OCI-LY1 (cell line): Measurements from ENCODE around the gene DLX3.

Experiments
- H2AFZ ChIP-seq: fragments of 200-600 bp; sonication (generic), shearing (Covaris generic); 2 replicates; pipeline ENCODE4 v1.6.0; 2014; ENCODE audit warnings: antibody characterized with exemption, mild to moderate bottlenecking, low read length
- H3F3A ChIP-seq: fragments of 200-600 bp; sonication (generic), shearing (Covaris generic); 2 replicates; pipeline ENCODE4 v1.6.0; 2014; ENCODE audit warnings: mild to moderate bottlenecking, antibody characterized with exemption, low read length, moderate library complexity; ENCODE audit not compliant: insufficient read depth
- H3K27ac ChIP-seq: fragments of 200-600 bp; sonication (generic); 2 replicates; pipeline ENCODE4 v1.5.1; 2014; ENCODE audit warnings: low read length, mixed run types, mild to moderate bottlenecking, low read depth; ENCODE audit not compliant: poor library complexity, severe bottlenecking
- H3K27me3 ChIP-seq: fragments of 200-600 bp; sonication (generic); 2 replicates; pipeline ENCODE4 v1.6.0; 2014; ENCODE audit warnings: antibody characterized with exemption, mild to moderate bottlenecking, low read length, moderate library complexity; ENCODE audit not compliant: insufficient read depth
- H3K36me3 ChIP-seq: fragments of 200-600 bp; sonication (generic); 2 replicates; pipeline ENCODE4 v1.6.1; 2014; ENCODE audit warnings: mild to moderate bottlenecking, antibody characterized with exemption, low read length, moderate library complexity, mixed read lengths; ENCODE audit not compliant: insufficient read depth
- H3K4me1 ChIP-seq: fragments of 200-600 bp; sonication (generic); 2 replicates; pipeline ENCODE4 v1.5.1; 2014; ENCODE audit warnings: mild to moderate bottlenecking, low read length, moderate library complexity; ENCODE audit not compliant: insufficient read depth, severe bottlenecking
- H3K4me2 ChIP-seq: fragments of 200-600 bp; sonication (generic), shearing (Covaris generic); 2 replicates; pipeline ENCODE4 v1.6.1; 2014; ENCODE audit warnings: low read length
- H3K4me3 ChIP-seq: fragments of 200-600 bp; sonication (generic); 2 replicates; pipeline ENCODE4 v1.5.1; 2014; ENCODE audit warnings: low read length, low read depth, mild to moderate bottlenecking, mixed read lengths; ENCODE audit not compliant: poor library complexity, severe bottlenecking
- H3K79me2 ChIP-seq: fragments of 200-600 bp; shearing (Covaris generic); 2 replicates; pipeline ENCODE4 v1.6.1; 2016; ENCODE audit warnings: mixed run types, low read length, mixed read lengths; ENCODE audit not compliant: insufficient read depth
- H3K9ac ChIP-seq: fragments of 200-600 bp; sonication (generic), shearing (Covaris generic); 2 replicates; pipeline ENCODE4 v1.6.1; 2014; ENCODE audit warnings: mild to moderate bottlenecking, low read length, mixed read lengths
- H3K9me2 ChIP-seq: fragments of 200-600 bp; sonication (generic), shearing (Covaris generic); 2 replicates; pipeline ENCODE4 v1.6.1; 2014; ENCODE audit warnings: low read depth, mild to moderate bottlenecking, low read length, mixed read lengths
- H3K9me3 ChIP-seq: fragments of 200-600 bp; shearing (Covaris generic); 2 replicates; pipeline ENCODE4 v1.6.1; 2014; ENCODE audit warnings: low read length, mixed read lengths
- H4K20me1 ChIP-seq: fragments of 200-600 bp; sonication (generic), shearing (Covaris generic); 2 replicates; pipeline ENCODE4 v1.6.0; 2016; ENCODE audit warnings: mild to moderate bottlenecking, low read length; ENCODE audit not compliant: insufficient read depth
- EZH2 ChIP-seq: fragments of 200-600 bp; sonication (generic), shearing (Covaris generic); IDR thresholded peaks from 2 replicates; pipeline ENCODE4 v1.8.0; 2017; ENCODE audit warnings: borderline replicate concordance, mixed run types, mild to moderate bottlenecking, antibody characterized with exemption, low read length, moderate library complexity, mixed read lengths
- TF ChIP-seq, protein P1 (sequence below): fragments of 200-600 bp; sonication (generic), shearing (Covaris generic); IDR thresholded peaks from 2 replicates; pipeline ENCODE4 v1.5.1; 2017; ENCODE audit warnings: mild to moderate bottlenecking, antibody characterized with exemption, low read length, moderate library complexity, mixed read lengths

Gene DLX3

DNA sequence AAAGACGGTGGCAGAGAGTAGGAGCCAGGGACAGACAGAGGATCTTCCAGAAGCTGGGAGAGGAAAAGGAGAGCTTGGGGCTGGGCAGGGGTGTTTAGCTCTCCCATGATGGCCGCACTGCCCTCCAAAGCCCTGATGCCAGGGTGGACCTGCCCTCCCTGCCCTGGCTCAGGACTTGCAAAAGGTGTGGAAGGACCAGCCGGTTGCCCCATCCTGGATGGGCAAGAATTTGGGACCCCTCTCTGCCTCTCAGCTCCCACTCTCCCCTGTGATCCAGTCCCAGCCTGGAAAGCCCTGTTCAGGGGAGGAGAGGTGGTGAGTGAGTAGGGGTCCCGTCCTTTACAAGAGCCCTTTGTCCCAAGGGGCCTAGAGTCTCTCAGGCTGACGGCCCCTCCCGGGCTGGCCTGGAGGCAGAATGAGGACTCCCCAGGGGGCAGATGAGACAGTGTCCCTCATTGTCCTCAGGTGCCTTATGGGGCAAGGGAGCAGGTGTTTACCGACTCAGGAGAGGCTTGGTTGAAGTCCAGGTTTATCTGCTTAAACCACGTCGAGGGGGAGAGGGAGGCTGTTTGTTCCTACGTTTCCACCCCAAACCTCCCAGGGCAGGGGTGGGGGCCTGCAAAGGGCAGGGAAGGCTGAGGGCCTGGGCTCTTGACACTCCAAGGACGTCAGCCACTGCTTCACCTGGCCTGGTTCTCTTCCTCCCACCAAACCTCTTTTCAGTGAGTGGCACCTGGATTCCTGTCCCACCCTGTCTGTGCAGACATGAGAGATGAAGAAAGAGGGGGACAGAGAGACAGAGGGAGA, 41.6 kb upstream of the DLX3 start:
- no peak overlapping the region for H3K9ac ChIP-seq
- H3K27ac ChIP-seq, result no peak overlapping the region
- H3K4me1 ChIP-seq, result no peaks in the 10 kb centered on the region
- H3K79me2 ChIP-seq, result no peaks in the 10 kb centered on the region
- H3K9me3 ChIP-seq, result no peaks in the 10 kb centered on the region
- H3K27me3 ChIP-seq, result no peaks in the 10 kb centered on the region; the same call in 1 of the 2 replicates
- no peak overlapping the region for H2AFZ ChIP-seq
- no peaks in the 10 kb centered on the region for H3K9me2 ChIP-seq
- no peaks in the 10 kb centered on the region for H3K36me3 ChIP-seq
- H4K20me1 ChIP-seq, result no peaks in the 10 kb centered on the region
- no peaks in the 10 kb centered on the region for H3F3A ChIP-seq
- no peak overlapping the region for H3K4me2 ChIP-seq
- TF ChIP-seq EZH2, result no peak
- TF ChIP-seq, protein P1, sequence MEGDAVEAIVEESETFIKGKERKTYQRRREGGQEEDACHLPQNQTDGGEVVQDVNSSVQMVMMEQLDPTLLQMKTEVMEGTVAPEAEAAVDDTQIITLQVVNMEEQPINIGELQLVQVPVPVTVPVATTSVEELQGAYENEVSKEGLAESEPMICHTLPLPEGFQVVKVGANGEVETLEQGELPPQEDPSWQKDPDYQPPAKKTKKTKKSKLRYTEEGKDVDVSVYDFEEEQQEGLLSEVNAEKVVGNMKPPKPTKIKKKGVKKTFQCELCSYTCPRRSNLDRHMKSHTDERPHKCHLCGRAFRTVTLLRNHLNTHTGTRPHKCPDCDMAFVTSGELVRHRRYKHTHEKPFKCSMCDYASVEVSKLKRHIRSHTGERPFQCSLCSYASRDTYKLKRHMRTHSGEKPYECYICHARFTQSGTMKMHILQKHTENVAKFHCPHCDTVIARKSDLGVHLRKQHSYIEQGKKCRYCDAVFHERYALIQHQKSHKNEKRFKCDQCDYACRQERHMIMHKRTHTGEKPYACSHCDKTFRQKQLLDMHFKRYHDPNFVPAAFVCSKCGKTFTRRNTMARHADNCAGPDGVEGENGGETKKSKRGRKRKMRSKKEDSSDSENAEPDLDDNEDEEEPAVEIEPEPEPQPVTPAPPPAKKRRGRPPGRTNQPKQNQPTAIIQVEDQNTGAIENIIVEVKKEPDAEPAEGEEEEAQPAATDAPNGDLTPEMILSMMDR, result no peak
- H3K4me3 ChIP-seq, result no peak overlapping the region

DNA sequence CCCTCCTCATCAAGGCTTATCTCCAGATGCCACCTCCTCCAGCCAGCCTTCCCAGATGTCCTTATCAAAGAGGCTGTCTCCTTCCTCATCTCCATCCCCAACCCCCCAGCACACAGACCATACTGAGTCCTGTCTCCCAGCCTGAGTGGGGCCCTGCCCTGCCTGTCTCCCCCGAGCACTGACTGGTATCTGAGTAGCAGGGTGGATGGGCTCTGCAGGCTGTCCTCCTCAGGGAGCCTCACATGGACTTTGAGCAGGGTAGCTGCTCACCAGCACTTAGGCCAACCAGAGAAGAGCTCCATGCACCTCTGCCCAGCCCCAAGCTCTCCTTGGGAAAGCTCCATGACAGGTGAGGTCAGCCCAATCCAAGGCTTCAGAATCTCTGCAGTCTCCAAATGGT, 40.9 kb upstream of the DLX3 start:
- TF ChIP-seq EZH2, result no peak
- TF ChIP-seq, protein P1, result no peak
- no peak overlapping the region for H2AFZ ChIP-seq
- H3K9me3 ChIP-seq, result no peaks in the 10 kb centered on the region
- no peaks in the 10 kb centered on the region for H3K4me1 ChIP-seq
- H3K79me2 ChIP-seq, result no peaks in the 10 kb centered on the region
- no peaks in the 10 kb centered on the region for H3K27me3 ChIP-seq
- H3K36me3 ChIP-seq, result no peaks in the 10 kb centered on the region
- no peaks in the 10 kb centered on the region for H3K9me2 ChIP-seq
- no peak overlapping the region for H3K4me2 ChIP-seq
- H3K27ac ChIP-seq, result no peak overlapping the region
- H3K4me3 ChIP-seq, result no peak overlapping the region
- no peak overlapping the region for H3K9ac ChIP-seq
- H3F3A ChIP-seq, result no peaks in the 10 kb centered on the region
- H4K20me1 ChIP-seq, result no peaks in the 10 kb centered on the region

DNA sequence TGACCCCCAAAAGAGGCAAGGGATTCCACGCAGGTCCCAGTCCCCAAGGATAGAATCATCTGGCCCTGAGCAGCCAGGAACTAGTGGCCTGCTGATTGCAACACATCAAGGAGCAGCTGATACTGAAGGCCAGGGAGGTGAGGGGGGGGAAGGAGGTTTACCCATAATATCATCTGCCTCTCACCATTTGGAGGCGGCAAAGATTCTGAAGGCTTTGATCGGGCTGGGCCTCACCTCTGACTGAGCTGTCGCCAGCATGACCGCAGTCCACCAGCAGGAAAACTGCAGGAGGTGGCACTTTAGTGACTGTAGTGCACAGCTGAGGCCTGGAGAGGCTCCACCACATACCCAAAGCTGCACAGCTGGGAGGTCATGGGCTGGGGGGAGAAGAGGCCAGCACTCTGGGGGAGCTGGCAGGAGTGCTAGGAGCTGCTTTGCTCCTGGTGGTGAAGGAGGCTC, 40.4 kb upstream of the DLX3 start:
- Histone ChIP-seq H3F3A (no peaks in the 10 kb centered on the region), H3K4me2 (no peak overlapping the region), H3K79me2 (no peaks in the 10 kb centered on the region), H3K4me3 (no peak overlapping the region), H3K27ac (no peak overlapping the region), H3K9ac (no peak overlapping the region), H3K36me3 (no peaks in the 10 kb centered on the region), H3K27me3 (no peaks in the 10 kb centered on the region), H3K4me1 (no peaks in the 10 kb centered on the region), H2AFZ (no peak overlapping the region), H3K9me3 (no peaks in the 10 kb centered on the region), H3K9me2 (no peaks in the 10 kb centered on the region), H4K20me1 (no peaks in the 10 kb centered on the region)
- TF ChIP-seq EZH2, result no peak
- TF ChIP-seq, protein P1, result no peak
